LNCaP clone FGC (cell line): ENCODE measurements around the gene SEMA4B.

Experiments used
- DNase-seq: peaks from one replicate; pipeline ENCODE4 v3.0.0-alpha.2; 2011; ENCODE audit warnings: low read depth
- H3K4me3 ChIP-seq: 2 replicates; pipeline ENCODE4 v1.5.1; 2011; ENCODE audit warnings: mild to moderate bottlenecking, low read depth, low read length, control low read depth
- CTCF ChIP-seq: IDR thresholded peaks from 2 replicates; pipeline ENCODE4 v1.5.1; 2012; ENCODE audit warnings: mild to moderate bottlenecking; ENCODE audit not compliant: control insufficient read depth, insufficient read depth; ENCODE audit errors: extremely low read depth

Gene SEMA4B, protein sequence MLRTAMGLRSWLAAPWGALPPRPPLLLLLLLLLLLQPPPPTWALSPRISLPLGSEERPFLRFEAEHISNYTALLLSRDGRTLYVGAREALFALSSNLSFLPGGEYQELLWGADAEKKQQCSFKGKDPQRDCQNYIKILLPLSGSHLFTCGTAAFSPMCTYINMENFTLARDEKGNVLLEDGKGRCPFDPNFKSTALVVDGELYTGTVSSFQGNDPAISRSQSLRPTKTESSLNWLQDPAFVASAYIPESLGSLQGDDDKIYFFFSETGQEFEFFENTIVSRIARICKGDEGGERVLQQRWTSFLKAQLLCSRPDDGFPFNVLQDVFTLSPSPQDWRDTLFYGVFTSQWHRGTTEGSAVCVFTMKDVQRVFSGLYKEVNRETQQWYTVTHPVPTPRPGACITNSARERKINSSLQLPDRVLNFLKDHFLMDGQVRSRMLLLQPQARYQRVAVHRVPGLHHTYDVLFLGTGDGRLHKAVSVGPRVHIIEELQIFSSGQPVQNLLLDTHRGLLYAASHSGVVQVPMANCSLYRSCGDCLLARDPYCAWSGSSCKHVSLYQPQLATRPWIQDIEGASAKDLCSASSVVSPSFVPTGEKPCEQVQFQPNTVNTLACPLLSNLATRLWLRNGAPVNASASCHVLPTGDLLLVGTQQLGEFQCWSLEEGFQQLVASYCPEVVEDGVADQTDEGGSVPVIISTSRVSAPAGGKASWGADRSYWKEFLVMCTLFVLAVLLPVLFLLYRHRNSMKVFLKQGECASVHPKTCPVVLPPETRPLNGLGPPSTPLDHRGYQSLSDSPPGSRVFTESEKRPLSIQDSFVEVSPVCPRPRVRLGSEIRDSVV

DNA sequence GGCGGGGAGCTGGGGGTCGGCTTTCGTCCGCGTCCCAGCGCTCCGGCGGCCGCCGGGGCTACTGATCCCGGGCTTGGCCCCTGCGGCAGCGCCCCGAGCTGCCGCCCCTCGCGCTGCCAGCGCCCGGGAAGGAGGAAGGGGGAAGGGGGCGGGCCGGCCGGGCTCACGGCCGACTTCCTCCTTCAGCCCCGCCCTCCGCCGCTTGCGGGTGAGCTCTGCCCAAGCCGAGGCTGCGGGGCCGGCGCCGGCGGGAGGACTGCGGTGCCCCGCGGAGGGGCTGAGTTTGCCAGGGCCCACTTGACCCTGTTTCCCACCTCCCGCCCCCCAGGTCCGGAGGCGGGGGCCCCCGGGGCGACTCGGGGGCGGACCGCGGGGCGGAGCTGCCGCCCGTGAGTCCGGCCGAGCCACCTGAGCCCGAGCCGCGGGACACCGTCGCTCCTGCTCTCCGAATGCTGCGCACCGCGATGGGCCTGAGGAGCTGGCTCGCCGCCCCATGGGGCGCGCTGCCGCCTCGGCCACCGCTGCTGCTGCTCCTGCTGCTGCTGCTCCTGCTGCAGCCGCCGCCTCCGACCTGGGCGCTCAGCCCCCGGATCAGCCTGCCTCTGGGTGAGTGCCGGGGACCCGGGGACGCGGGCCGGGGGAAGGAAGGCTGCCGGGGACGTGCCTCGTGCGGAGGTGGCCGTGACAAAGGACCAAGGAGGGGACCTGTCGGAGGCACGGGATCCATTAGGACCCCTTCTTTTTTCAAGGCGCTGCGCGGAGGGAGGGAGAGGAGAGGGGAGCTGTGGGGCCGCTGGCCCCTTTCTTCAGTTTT is at the start of gene SEMA4B:
SEMA4B (plus strand) TSS at position 201 of the 814 bp plus-strand sequence; CDS start at position 450, 249 bp downstream.
- no peak for DNase-seq
- peak within 1 kb of the TSS; percentile 60 for H3K4me3 ChIP-seq
- TF ChIP-seq CTCF = 0 out of 2 replicates have a peak, but pooled peaks have one; percentile 1

- TF ChIP-seq CTCF = no peak
- H3K4me3 ChIP-seq = no peak overlapping the region
- no peak for DNase-seq
These were observed 49.0 kb upstream of the SEMA4B start for GRCh38 chr15:90151989-90152645.

DNA sequence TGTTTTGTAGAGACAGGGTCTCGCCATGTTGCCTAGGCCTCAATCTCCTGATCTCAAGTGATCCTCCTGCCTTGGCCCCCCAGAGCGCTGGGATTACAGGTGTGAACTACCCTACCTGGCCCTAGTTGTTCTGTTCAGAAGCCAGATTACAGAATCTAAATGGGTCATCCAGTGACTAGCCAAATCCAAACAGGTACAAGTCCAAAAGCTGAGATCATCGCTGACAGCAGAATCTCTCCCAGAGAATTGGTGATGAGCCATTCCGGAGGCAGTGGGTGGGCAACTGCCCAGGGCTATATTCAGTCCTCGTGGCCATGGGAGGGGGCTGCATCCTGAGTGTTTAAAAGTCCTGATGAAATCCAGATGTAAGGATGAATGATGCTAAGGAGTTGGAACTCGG is 47.5 kb upstream of the SEMA4B start:
- TF ChIP-seq CTCF = no peak
- no peak overlapping the region for H3K4me3 ChIP-seq
- no peak for DNase-seq

DNA sequence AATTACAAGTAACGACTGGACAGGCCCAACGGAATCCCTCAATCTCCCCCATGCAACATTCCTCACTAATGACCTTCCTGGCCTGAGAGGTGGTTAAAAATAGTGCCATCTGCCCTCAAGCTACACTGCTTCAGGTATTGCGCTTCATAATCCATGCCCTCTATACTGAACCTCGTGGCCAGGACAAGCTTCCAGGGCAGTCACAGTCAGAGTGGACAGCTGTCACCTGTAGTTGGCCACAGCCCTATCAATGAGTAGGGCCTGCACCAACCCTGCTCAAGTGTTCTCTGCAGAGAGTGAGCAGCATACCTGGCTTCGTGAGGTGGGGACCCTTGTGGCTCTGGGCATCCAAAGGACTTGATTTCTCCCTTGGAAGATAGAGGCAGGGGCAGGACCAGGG is 46.9 kb upstream of the SEMA4B start:
- DNase-seq = no peak
- no peak for TF ChIP-seq CTCF

GRCh38 chr15:90154861-90155626 is 46.1 kb upstream of the SEMA4B start:
- no peak for TF ChIP-seq CTCF
- DNase-seq = peak; percentile 95
- H3K4me3 ChIP-seq = no peak overlapping the region

More for the DNA sequence above, 46.9 kb upstream of the SEMA4B start:
- H3K4me3 ChIP-seq = no peak overlapping the region

DNA sequence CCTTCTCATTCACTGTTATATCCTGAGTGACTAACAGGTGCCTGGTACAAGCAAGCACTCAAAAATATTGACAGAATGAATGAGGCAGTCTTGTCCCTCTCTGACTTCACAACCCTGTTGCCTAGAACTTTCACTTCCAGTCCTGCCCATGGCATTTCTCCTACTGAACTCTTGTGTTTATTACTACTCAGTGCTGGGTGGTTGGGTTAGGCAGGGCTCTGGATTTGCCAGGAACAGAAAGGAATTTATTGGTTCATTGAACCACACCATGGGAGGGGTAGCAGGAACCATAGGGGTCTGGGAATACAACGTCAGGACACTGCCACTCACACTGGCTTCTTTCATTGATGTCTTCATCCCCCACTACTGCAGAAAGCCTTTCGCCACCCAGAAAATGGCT is 41.9 kb upstream of the SEMA4B start:
- H3K4me3 ChIP-seq = no peak overlapping the region
- no peak for TF ChIP-seq CTCF
- no peak for DNase-seq
